ENCODE data around the gene LRRC34.

DNA sequence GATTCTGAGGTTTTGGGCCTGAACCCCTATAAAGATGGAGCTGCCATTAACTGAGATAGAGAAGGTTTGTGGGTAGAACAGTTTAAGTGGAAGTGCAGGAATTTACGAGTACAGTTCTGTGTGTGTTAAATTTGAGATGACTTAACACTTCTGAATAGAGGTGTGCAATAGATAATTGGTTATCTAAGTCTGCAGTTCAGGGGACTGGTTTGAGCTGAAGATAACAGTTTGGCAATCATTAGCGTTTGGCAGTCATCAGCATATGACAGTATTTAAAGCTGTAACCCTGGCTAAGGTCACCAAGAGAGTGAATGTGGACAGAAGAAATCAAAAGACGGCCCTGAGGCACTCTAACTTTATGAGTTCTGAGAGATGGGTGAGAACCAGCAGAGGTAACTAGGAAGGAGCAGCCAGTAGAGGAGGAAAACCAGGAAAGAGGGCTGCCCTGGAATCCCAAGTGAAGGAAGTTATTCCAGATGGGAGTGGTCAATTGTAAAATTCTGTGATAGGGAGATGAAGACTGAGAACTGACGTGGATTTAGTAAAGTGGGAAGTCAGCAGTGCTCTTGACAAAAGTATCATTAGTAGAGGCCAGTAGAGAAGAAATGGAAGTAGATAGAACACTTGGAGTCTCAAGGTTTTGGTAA, 31.4 kb downstream of the LRRC34 start:
- TF ChIP-seq ISL1 (CRISPR knock-in tag; IDR thresholded peaks at IDR 0.05) (no peak), ZFP3 (CRISPR knock-in tag; IDR thresholded peaks at IDR 0.05) (no peak), ESRRG (CRISPR knock-in tag; IDR thresholded peaks at IDR 0.05) (no peak)
- TF ChIP-seq, protein P1, sequence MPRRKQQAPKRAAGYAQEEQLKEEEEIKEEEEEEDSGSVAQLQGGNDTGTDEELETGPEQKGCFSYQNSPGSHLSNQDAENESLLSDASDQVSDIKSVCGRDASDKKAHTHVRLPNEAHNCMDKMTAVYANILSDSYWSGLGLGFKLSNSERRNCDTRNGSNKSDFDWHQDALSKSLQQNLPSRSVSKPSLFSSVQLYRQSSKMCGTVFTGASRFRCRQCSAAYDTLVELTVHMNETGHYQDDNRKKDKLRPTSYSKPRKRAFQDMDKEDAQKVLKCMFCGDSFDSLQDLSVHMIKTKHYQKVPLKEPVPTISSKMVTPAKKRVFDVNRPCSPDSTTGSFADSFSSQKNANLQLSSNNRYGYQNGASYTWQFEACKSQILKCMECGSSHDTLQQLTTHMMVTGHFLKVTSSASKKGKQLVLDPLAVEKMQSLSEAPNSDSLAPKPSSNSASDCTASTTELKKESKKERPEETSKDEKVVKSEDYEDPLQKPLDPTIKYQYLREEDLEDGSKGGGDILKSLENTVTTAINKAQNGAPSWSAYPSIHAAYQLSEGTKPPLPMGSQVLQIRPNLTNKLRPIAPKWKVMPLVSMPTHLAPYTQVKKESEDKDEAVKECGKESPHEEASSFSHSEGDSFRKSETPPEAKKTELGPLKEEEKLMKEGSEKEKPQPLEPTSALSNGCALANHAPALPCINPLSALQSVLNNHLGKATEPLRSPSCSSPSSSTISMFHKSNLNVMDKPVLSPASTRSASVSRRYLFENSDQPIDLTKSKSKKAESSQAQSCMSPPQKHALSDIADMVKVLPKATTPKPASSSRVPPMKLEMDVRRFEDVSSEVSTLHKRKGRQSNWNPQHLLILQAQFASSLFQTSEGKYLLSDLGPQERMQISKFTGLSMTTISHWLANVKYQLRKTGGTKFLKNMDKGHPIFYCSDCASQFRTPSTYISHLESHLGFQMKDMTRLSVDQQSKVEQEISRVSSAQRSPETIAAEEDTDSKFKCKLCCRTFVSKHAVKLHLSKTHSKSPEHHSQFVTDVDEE (CRISPR knock-in tag; IDR thresholded peaks at IDR 0.05): no peak

Measured in SK-N-SH treated with all-trans-retinoic acid at 6 μM for 48 hours (cell line).